Fibroblast of upper back skin (primary cell): ENCODE results near the gene TADA1.
"Not testable (repeated sequence)": the region's sequence is repeated elsewhere in the genome, so short reads cannot be mapped to it uniquely, and the experiment has no call there.

Source experiments
- DNase-seq: peaks from one replicate; pipeline ENCODE4 v3.0.0-alpha.2; 2013

Gene TADA1

GRCh38 chr1:166888373-166889111, 12.5 kb upstream of the TADA1 start:
- no peak for DNase-seq

DNA sequence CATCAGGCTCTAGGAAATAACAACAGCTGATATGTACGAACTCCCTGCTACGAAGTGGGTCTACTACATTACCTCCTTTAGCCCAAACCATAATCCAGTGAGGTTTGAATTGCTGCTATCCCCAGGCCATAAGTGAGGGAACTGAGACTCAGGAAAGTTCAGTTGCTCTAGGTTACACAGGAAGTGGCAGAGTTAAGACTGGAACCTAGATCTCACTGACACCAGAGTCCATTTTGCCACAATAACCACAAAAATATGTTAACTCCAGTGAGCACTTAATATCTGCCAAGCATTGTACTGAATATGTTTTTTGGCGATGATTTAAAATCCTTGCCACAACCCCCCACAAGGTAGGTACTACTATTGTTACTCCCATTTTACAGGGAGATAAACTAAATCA, 8.9 kb upstream of the TADA1 start:
- DNase-seq = no peak

- DNase-seq = peak; percentile 25
Observed at GRCh38 chr1:166884040-166884642, 8.1 kb upstream of the TADA1 start.

DNA sequence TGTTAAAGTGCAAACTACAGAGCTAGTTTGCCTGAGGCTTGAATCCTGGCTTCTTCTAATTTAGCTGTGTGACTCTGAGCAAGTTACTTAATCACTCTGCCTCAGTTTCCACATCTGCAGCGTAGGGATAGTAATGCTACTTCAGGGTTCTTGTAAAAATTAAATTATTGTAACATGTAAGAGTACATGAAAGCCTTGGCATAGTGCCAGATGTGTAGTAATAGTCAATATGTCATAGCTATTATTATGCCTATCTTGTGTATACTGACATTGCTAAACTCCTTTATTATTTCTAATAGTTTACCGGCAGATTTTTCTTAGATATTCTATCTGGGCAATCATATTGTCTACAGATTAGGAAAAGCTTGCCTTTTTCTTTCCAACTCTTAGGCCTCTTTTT, 6.8 kb upstream of the TADA1 start:
- DNase-seq = no peak

GRCh38 chr1:166878173-166878917, 2.3 kb upstream of the TADA1 start:
- DNase-seq = not testable (repeated sequence)

GRCh38 chr1:166876540-166876838, 425 bp upstream of the TADA1 start:
- no peak for DNase-seq

GRCh38 chr1:166875302-166875733, 746 bp downstream of the TADA1 start:
- DNase-seq = no peak

GRCh38 chr1:166874464-166874863, 1.6 kb downstream of the TADA1 start:
- DNase-seq = no peak

DNA sequence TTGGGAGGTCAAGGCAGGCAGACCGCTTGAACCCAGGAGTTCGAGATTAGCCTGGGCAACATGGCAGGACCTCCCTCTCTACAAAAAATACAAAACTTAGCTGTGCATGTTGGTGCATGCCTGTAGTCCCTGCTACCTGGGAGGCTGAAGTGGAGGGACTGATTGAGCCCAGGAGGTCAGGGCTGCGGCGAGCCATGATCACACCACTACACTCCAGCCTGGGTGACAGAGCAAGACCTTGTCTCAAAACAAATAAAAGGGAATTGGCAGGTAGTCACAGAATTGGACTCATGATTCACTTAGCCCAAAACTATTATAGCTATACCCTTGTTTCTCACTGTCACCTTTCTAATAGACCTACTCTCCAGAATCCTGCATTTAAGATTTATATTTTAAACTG, 5.5 kb downstream of the TADA1 start:
- no peak for DNase-seq

- DNase-seq = no peak
Observed at GRCh38 chr1:166869318-166870099, 6.6 kb downstream of the TADA1 start.

- no peak for DNase-seq
Observed at GRCh38 chr1:166868639-166869038, 7.4 kb downstream of the TADA1 start.

DNA sequence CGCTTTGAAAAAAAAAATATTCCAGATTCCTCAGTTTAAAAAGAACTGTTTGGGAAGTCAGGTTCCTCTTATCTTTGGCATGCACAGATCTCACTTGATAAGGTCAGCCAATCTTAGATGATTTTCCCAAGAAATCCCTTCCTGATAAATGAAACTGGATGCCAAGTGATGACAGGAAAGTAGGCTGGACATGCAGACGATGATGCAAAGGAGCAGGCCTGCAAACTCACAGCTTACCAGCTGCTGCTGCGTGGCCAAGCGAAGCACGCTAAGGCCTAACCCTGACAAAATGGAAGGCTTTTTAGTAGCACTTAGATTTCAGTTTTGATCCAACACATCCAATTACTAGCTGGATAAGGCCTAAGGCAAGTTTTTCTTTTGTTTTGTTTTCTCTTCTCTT, 10.1 kb downstream of the TADA1 start:
- DNase-seq = peak; percentile 27

GRCh38 chr1:166859597-166859996, 16.5 kb downstream of the TADA1 start:
- no peak for DNase-seq

DNA sequence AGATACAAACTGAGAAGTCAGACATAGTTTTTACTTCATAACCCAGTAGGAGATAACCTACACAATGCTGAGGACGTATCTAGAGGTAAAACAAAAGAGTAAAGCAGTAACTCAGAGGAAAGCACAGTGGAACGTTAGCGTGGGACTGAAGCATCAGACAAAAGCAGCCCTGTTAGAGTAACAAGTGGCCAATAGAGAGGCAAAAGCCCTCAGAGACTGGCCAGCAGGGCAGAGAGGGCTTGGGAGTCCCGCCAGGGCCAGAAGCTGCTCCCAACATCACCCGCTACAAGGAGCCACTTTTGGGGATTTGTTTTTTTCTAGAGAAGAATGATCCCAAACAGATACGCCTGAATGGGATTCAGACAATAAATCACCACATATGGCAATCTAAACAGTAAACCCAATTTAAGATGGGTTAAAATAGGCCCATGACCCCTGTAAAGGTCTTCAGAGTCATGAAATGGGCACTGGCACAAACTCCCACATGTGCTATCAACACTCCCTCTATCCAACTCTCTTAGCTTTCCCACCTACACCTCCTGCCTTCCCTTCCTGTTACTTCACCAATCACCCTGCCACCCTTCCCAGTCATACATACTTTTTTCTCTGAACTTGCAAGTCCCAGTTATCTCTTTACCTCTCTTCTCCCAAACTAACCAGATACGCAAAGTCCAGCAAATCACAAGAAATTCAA, 17.2 kb downstream of the TADA1 start:
- no peak for DNase-seq

GRCh38 chr1:166857995-166858394, 18.1 kb downstream of the TADA1 start:
- DNase-seq = no peak

GRCh38 chr1:166855558-166855957, 20.5 kb downstream of the TADA1 start:
- DNase-seq = no peak

DNA sequence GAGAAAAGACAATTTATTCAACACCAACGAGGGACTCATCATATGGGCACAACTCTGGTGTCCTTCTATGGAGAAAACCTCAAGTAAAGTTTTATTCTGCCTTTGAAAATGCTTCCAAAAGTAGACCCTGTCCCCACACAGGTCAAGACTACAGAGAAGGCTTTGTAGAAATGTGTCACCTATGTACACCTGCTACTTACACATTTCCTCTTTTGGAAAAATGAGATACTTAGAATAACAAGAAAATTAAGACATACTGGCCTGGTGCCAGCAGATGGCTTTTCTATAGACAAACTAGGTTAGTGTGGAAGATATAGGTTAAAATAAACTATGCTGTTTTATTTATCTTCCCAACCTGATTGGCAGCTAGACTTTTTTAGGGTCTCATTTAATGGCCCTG, 23.1 kb downstream of the TADA1 start:
- DNase-seq = no peak

- no peak for DNase-seq
Observed at GRCh38 chr1:166849135-166849534, 26.9 kb downstream of the TADA1 start.

GRCh38 chr1:166848193-166848592, 27.9 kb downstream of the TADA1 start:
- no peak for DNase-seq

GRCh38 chr1:166844791-166845190, 31.3 kb downstream of the TADA1 start:
- DNase-seq = no peak

GRCh38 chr1:166843769-166844596, 32.1 kb downstream of the TADA1 start:
- no peak for DNase-seq

DNA sequence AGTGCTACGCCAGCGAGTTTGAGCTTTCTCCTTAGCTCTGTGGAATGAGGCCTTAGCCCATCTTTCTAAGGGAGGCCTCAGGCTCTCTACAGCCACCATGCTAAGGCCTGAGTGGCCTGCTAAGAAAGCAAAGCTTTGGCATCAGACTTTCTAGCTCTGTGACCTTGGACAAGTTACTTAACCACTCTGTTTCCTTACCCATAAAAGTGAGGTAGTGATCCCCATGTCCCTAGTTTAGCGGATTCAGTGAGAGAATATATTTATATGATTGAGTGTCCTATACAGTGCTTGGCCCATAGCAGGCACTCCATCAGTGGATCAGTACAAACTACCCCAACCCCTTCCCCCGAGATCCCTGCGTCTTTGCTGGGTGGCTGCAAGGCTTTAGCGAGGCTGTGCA, 32.7 kb downstream of the TADA1 start:
- no peak for DNase-seq
